ENCODE results near the gene PIGL. TPM values are rescaled to one million over a fixed set of nuclear protein-coding genes. Genes with fewer than 3 reads are reported as not detected.
"Not testable (repeated sequence)": the region's sequence is repeated elsewhere in the genome, so short reads cannot be mapped to it uniquely, and the experiment has no call there.

The PIGL gene
- total RNA-seq, 2 donors from 2014 or later = 35.5 to 38.7 TPM

DNA sequence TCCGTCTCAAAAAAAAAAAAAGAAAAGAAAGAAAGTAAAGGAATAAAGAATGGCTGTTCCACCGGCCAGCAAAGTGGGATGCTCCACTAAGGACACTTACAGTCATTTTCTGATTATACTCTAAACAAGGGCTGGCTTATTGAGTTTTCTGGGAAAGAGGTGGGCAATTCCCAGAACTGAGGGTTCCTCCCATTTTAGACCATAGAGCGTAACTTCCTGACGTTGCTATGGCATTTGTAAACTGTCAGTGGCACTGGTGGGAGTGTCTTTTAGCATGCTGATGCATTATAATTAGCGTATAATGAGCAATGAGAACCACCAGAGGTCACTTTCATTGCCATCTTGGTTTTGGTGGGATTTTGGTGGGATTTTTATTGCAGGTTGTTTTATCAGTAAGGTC is 58.0 kb downstream of the PIGL start:
- Mint-ChIP-seq H3K4me3 (no peak overlapping the region), H3K27me3 (no peaks in the 10 kb centered on the region), H3K4me1 (peaks cover 9% of the 10 kb centered on the region)

DNA sequence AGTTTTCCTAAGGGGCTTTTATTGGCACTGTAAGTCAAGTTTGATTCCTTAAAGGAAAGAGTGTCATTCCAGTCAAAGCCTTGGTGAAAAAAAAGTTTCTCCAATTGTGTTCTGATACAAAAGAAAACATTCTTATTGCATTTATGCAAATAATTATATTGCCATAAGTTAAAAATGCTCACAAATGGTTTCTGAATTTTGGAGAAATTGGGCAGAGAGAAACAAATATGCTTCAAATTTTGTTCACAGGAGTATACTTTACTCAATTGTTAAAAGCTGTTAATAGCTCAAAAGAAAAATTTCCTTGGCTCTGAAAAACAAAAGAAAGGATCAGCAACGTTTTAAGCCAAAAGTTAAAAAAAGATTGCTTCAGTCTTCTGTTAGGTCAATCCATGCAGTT is 60.2 kb downstream of the PIGL start:
- H3K4me3 Mint-ChIP-seq = no peak overlapping the region
- peaks cover 9% of the 10 kb centered on the region for H3K4me1 Mint-ChIP-seq
- no peaks in the 10 kb centered on the region for H3K9me3 Mint-ChIP-seq
- peaks cover 10% of the 10 kb centered on the region for H3K36me3 Mint-ChIP-seq (ENCODE audit: low read depth)
- ATAC-seq (replicated peaks) = no peak
- H3K27me3 Mint-ChIP-seq = no peaks in the 10 kb centered on the region
- H3K27ac Mint-ChIP-seq = no peak overlapping the region

More for the DNA sequence above, 58.0 kb downstream of the PIGL start:
- Mint-ChIP-seq H3K27ac (no peak overlapping the region), H3K9me3 (no peaks in the 10 kb centered on the region), H3K36me3 (ENCODE audit: low read depth) (peaks cover 10% of the 10 kb centered on the region)
- no peak for ATAC-seq (replicated peaks)

GRCh38 chr17:16281351-16281750 is 64.3 kb downstream of the PIGL start:
- Mint-ChIP-seq H3K4me3 (no peak overlapping the region), H3K4me1 (peaks cover 6% of the 10 kb centered on the region), H3K27ac (no peak overlapping the region), H3K27me3 (no peaks in the 10 kb centered on the region), H3K36me3 (ENCODE audit: low read depth) (peaks cover 26% of the 10 kb centered on the region), H3K9me3 (no peaks in the 10 kb centered on the region)
- ATAC-seq (replicated peaks) = no peak

- H3K9me3 Mint-ChIP-seq = no peaks in the 10 kb centered on the region
- H3K4me3 Mint-ChIP-seq = no peak overlapping the region
- no peak for ATAC-seq (replicated peaks)
- peaks cover 26% of the 10 kb centered on the region for H3K36me3 Mint-ChIP-seq (ENCODE audit: low read depth)
- H3K27me3 Mint-ChIP-seq = no peaks in the 10 kb centered on the region
- H3K4me1 Mint-ChIP-seq = peaks cover 18% of the 10 kb centered on the region
- no peak overlapping the region for H3K27ac Mint-ChIP-seq
Measured at GRCh38 chr17:16282522-16282921, 65.5 kb downstream of the PIGL start.

GRCh38 chr17:16283705-16284104 is 66.7 kb downstream of the PIGL start:
- Mint-ChIP-seq H3K4me1 (peaks cover 25% of the 10 kb centered on the region), H3K27me3 (no peaks in the 10 kb centered on the region), H3K9me3 (no peaks in the 10 kb centered on the region), H3K36me3 (ENCODE audit: low read depth) (peaks cover 19% of the 10 kb centered on the region), H3K27ac (no peak overlapping the region), H3K4me3 (no peak overlapping the region)
- no peak for ATAC-seq (replicated peaks)

DNA sequence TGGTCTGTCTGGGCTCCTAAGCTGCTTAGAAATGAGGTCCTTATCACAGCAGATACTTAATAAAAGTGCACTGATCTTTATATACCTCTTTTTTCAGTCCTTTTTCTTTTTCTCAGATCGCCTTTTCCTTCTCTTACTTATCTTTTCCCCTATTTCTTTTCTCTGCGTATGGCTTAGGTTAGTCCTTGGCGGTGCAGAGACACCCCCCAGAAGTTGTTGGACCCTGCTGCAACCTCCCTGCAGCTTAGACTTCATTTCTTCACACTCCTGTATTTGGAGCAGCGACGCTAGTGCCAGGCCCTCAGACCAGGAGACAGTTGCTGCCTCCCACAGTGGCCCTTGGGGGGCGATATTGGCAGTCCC is 68.6 kb downstream of the PIGL start:
- peak overlapping the region; percentile 88 for H3K27ac Mint-ChIP-seq
- peaks cover 16% of the 10 kb centered on the region for H3K36me3 Mint-ChIP-seq (ENCODE audit: low read depth)
- no peaks in the 10 kb centered on the region for H3K9me3 Mint-ChIP-seq
- H3K27me3 Mint-ChIP-seq = no peaks in the 10 kb centered on the region
- peaks cover 25% of the 10 kb centered on the region for H3K4me1 Mint-ChIP-seq
- H3K4me3 Mint-ChIP-seq = peak overlapping the region; percentile 80
- ATAC-seq (replicated peaks) = no peak

DNA sequence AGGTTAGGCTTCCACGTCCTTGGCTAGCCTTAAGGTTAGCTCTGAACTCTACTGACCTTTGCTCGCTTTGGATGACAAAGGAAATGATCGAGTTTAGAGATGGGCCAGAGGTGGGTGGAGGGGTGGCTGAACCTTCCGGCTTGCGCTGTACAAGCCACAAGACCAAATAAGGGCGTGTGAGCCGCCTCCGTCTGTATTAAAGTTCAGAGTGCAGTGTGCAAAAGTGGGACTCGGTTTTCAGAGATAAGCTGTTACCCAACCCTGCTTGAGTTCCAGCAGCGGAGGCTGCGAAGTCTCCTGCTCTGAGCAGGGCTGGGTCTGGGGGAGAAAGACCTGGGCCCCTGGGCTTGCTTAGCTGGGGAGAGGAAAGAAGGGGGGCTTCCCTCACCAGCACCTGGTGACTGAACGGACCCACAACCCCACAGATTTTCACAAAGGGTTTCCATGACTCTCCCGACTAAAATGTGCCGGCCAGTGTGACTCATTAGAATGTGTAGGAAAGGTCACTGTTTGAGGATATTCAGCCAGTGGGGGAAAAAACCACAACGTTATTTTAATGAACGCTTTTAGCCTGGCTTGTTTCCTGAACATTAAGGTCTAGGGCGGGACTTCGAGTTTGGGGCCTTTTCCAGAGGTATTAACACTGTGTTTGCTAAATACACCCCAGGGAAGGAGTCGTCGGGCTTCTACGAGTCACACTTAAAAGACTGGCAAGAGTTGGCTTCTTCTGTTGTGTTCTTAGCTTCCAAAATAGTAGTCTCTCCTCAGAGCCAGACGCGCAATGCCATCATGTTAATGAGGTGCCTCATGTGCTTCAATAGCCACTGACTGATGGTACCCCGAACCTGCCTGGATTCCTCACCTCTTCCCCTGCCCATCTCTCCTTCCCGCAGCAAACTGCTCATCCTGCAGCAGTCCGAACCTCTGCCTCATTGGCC is 69.3 kb downstream of the PIGL start:
- Mint-ChIP-seq H3K4me1 (peaks cover 25% of the 10 kb centered on the region), H3K36me3 (ENCODE audit: low read depth) (peaks cover 16% of the 10 kb centered on the region), H3K27me3 (no peaks in the 10 kb centered on the region), H3K4me3 (peak overlapping the region; percentile 80), H3K27ac (peak overlapping the region; percentile 88), H3K9me3 (no peaks in the 10 kb centered on the region)
- ATAC-seq (replicated peaks) = peak; percentile 95

DNA sequence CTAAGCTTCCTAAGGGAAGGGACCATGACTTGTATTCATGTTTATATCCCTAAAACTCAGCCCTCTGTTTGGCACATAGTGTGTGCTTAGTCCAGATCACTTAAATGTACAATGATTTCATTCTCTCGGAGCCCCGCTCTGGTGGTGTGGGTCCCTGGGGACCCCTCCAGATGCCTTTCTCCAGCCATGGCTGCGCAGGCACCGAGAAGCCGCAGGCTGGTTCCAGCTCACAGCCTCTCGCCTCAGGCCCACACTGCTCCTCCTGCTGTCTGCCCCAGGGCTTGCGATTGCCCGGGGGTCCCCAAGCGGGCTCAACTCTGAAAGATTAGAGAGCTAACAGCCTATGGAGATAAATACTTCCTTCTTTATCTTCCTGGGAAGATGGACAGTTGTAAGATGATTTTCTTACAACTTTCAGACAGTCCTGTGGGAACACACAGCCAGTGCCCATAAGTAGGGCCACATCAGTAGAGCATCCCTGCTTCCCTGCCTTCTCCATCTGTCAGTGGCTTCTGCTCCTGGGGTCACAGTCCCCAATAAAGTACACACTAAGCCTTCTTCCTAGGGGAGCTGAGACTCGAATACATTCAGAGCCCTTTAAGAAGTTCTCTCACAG is 70.0 kb downstream of the PIGL start:
- Mint-ChIP-seq H3K4me1 (peaks cover 25% of the 10 kb centered on the region), H3K4me3 (peak overlapping the region; percentile 80), H3K9me3 (no peaks in the 10 kb centered on the region), H3K27me3 (no peaks in the 10 kb centered on the region), H3K36me3 (ENCODE audit: low read depth) (peaks cover 16% of the 10 kb centered on the region), H3K27ac (peak overlapping the region; percentile 88)
- ATAC-seq (replicated peaks) = no peak

GRCh38 chr17:16287563-16288027 is 70.6 kb downstream of the PIGL start:
- Mint-ChIP-seq H3K4me1 (peaks cover 25% of the 10 kb centered on the region), H3K9me3 (no peaks in the 10 kb centered on the region), H3K27me3 (no peaks in the 10 kb centered on the region), H3K36me3 (ENCODE audit: low read depth) (peaks cover 16% of the 10 kb centered on the region), H3K27ac (peak overlapping the region; percentile 88), H3K4me3 (peak overlapping the region; percentile 80)
- ATAC-seq (replicated peaks) = no peak

- Mint-ChIP-seq H3K27ac (peak overlapping the region; percentile 88), H3K4me1 (peaks cover 25% of the 10 kb centered on the region), H3K36me3 (ENCODE audit: low read depth) (peaks cover 15% of the 10 kb centered on the region)
Measured at GRCh38 chr17:16288860-16289571, 72.0 kb downstream of the PIGL start.

GRCh38 chr17:16293931-16294330 is 76.9 kb downstream of the PIGL start:
- ATAC-seq (replicated peaks) = peak; percentile 58
- Mint-ChIP-seq H3K27me3 (no peaks in the 10 kb centered on the region), H3K4me1 (peaks cover 4% of the 10 kb centered on the region), H3K9me3 (no peaks in the 10 kb centered on the region), H3K27ac (no peak overlapping the region), H3K4me3 (no peak overlapping the region), H3K36me3 (ENCODE audit: low read depth) (no peaks in the 10 kb centered on the region)

More at GRCh38 chr17:16288860-16289571, 72.0 kb downstream of the PIGL start:
- no peak for ATAC-seq (replicated peaks)
- no peaks in the 10 kb centered on the region for H3K9me3 Mint-ChIP-seq
- no peaks in the 10 kb centered on the region for H3K27me3 Mint-ChIP-seq
- peak overlapping the region; percentile 80 for H3K4me3 Mint-ChIP-seq

DNA sequence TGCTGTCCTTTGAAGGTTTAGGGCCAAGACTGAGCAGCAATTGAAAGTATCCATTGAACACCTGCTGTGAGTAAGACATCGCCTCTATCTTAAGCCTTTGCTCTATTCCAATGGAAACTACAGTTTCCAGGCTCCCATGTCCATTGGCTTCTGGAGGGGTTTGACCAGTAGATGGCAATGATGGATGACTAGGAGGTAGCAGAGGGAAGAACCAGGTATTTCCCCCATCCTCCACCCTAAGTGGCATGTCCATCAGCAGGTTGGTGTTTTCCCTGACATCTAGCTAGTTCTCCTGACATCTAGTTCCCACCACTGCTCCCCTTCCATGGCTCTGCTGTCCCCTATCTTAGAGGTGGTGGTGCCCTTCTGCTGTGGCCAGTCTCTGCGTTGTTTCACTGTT is 77.5 kb downstream of the PIGL start:
- no peaks in the 10 kb centered on the region for H3K9me3 Mint-ChIP-seq
- H3K4me3 Mint-ChIP-seq = no peak overlapping the region
- H3K27me3 Mint-ChIP-seq = no peaks in the 10 kb centered on the region
- ATAC-seq (replicated peaks) = no peak
- H3K4me1 Mint-ChIP-seq = peaks cover 4% of the 10 kb centered on the region
- no peaks in the 10 kb centered on the region for H3K36me3 Mint-ChIP-seq (ENCODE audit: low read depth)
- H3K27ac Mint-ChIP-seq = no peak overlapping the region

DNA sequence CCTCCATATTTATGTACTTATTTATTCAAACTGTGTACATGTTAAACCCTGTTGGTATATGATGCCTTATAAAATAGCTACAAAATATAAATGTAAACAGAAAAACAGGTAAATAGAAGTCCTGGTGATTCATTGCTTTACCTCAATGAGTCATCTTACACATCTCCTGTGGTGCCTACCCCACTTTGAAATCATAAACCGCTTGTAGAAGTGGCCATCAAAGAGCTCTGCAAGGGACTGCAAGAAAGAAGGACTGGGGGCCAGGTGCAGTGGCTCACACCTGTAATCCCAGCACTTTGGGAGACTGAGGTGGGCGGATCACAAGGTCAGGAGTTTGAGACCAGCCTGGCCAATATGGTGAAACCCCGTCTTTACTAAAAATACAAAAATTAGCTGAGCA is 79.1 kb downstream of the PIGL start:
- H3K27ac Mint-ChIP-seq = not testable (repeated sequence)
- ATAC-seq (replicated peaks) = peak; percentile 63
- H3K36me3 Mint-ChIP-seq (ENCODE audit: low read depth) = peaks cover 14% of the 10 kb centered on the region

GRCh38 chr17:16297367-16298139 is 80.5 kb downstream of the PIGL start:
- H3K4me1 Mint-ChIP-seq = peaks cover 4% of the 10 kb centered on the region
- no peaks in the 10 kb centered on the region for H3K27me3 Mint-ChIP-seq
- peak overlapping the region; percentile 55 for H3K27ac Mint-ChIP-seq
- no peak for ATAC-seq (replicated peaks)
- no peak overlapping the region for H3K4me3 Mint-ChIP-seq
- no peaks in the 10 kb centered on the region for H3K9me3 Mint-ChIP-seq
- H3K36me3 Mint-ChIP-seq (ENCODE audit: low read depth) = peaks cover 25% of the 10 kb centered on the region

More for the DNA sequence above, 79.1 kb downstream of the PIGL start:
- H3K27me3 Mint-ChIP-seq, H3K4me3 Mint-ChIP-seq, H3K4me1 Mint-ChIP-seq, H3K9me3 Mint-ChIP-seq: not testable (repeated sequence)
